ENCODE measurements around the gene PGBD4.
"Not testable (repeated sequence)": the region's sequence is repeated elsewhere in the genome, so short reads cannot be mapped to it uniquely, and the experiment has no call there.

Gene PGBD4

DNA sequence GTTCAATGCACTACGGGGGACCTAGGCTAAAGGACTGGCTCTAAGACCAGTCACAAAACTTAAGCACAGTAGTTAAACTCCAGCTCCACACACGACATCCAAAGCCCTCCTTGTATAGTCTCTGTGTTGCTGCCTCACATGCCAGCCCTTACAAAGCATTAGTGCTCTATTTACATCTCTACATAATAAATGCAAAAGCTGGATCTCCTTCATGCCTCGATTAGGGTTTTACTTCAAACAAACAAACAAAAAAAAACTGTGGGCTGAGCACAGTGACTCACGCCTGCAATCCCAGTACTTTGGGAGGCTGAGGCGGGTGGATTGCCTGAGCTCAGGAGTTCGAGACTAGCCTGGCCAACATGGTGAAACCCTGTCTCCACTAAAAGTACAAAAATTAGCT, 9.6 kb downstream of the PGBD4 start:
- DNase-seq: no peak

DNA sequence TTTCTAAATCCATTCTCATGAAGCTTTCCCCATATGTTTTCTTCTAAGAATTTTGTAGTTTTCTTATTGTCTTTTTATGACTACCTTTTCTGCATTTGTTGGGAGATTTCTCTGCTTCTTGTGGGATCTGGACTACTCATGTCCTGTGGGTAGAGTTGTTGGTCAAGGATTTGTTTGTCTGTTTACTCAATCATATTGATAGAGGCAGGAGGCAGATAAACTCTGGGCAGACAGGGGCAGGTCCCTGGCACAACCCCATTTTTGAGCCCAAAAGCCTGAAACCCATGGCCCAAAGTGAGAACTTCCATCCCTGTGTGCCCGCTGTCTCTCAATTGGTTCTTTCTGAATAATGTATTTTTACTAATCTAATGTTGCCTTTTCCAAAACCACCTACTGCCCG, 12.3 kb downstream of the PGBD4 start:
- no peak for DNase-seq

DNA sequence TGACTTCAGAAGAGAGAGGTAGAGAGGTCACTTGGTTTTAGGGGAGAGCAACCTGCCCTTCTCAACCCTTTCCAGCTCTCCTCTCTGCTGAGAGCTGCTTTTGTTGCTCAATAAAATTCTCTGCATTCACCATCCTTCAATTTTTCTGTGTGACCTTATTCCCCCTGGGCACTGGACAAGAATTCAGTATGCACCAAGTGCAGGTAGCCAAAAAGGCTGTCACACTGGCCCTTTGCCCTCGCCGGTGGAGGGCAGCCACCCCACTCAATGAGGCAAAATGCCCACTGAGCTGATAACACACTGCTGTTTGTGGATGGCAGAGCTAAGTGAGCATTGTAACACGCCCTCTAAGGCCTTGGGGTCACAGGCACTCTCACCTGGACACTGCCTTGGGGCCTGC, 12.9 kb downstream of the PGBD4 start:
- no peak for DNase-seq

DNA sequence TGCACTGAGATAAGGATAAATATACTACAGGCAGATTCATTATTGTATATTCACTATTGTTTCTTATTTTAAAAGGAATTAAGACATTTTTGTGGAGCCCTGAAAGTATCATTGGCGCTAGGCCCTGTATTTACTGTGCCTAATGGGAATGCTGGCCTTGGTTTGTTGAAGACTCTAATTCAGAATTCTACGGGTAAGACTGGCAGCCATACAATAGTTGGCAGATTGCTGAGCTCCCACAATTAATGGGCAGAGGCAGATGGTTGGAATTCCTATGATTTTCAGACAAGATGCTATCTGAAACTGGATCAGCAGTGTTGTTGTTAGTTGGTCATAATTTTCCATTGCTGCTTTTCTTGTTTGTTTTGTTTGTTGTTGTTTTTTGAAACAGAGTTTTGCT, 14.7 kb downstream of the PGBD4 start:
- no peak for DNase-seq

DNA sequence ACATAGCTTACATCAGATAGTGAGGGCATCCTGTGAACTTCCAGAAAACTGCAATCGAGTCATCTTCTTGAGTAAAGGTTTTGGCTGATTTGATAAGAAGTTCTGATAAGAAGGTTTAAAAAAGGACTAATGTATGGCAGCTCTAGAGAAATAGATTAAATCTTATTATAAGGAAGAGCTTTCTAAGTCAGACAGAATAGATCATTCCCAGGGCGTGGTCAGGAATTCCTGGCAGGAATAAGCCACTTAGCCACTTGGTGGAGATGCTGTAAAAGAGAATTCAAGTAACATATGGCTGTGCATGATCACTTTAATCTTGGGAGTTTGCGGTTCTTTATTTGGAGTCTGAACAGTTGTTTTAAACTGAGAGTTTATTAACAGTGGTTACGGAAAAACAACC, 17.4 kb downstream of the PGBD4 start:
- DNase-seq: no peak

DNA sequence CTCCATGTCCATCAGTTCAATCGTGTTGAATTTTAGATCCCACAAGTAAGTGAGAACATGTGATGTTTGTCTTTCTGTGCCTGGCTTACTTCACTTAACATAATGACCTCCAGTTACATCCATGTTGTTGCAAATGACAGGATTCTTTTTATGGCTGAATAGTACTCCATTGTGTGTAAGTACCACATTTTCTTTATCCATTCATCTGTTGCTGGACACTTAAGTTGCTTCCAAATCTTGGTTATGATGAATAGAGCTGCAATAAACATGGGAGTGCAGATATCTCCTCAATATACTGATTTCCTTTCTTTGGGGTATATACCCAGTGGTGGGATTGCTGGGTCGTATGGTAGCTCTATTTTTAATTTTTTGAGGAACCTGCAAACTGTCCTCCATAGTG, 18.5 kb downstream of the PGBD4 start:
- not testable (repeated sequence) for DNase-seq

DNA sequence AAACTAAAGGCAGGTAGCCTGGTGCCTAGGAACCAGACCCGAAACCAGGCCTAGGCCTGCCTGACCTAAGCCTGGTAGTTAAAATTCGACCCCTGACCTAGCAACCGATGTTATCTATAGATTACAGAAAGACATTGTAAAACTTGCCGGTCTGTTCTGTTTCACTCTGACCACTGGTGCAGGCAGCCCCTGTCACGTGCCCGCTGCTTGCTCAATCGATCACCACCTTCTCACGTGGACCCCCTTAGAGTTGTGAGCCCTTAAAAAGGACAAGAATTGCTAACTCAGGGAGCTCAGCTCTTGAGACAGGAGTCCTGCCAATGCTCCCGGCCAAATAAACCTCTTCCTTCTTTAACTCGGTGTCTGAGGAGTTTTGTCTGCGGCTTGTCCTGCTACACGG, 19.9 kb downstream of the PGBD4 start:
- not testable (repeated sequence) for DNase-seq

DNA sequence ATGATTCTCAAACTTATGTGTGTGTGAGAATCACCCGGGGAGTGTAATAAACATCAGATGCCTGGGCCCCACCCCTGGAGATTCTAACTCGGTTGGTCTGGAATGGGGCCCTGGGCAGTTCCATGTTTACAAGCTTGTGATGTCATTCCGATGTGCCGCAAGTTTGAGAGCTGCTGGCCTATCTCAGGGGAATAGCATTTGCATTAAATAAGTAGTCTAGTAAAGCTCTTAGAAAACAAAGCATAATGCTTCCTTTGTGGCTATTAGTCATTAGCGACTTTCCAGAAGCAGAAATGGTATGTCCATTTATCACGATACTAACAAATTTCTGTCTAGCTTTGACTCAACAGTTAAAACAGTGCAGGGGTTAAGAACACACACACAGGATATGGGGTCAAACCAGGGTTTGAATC, 20.9 kb downstream of the PGBD4 start:
- DNase-seq: no peak

DNA sequence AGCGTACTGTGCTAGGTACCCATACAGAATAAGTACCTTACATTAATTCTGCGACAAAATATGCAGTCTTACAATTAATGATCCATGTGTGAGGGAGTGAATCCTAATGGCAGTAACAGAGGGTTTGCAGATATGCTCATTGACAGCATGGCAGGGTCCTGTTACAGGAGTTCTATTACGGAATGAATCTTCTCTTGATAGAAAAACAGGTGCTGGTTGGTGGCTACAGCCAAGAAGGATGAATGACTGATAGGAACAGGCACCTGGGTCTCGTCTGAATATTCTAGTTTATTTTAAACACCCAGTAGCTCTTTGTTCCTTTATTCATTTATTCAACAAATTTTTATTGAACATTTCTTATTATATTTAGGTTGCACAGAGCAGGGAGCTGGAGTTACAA, 22.8 kb downstream of the PGBD4 start:
- DNase-seq: no peak

DNA sequence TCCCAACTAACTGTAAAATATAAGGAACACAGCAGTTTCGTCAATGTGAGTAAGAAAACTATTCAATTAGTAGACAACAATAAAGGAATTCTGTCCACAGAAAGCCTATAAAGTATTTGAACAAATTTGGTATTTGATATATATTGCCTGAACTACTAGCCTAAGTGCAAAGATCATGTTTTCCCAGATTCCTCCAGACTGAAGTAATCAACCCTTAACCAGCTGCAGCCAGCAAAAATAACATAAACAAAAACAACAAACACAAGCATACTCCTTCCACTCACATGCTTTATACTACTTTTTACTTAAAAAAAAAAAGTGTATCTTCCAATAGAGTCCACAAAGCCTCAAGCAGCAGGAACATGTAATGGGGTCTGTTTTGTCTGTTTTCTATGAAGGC, 24.1 kb downstream of the PGBD4 start:
- no peak for DNase-seq

DNA sequence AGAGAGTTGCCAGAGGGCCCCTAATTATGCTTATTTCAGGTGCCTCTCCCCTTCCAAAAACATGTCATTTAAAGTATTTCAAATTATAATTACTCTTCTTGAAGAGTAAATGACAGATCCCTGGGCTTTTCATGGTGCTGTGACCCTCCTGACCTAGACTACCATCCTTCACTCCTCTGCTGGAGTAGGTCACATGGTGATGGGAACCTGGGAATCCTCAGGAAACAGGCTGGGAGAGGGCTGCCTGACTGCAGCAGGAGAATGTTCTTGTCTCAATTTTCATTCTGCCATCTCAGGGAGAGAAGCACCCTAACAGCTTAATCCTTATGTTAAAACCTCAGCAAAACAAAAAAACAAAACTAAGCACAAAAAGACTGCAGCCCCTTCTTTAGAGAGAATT, 24.6 kb downstream of the PGBD4 start:
- DNase-seq: no peak

DNA sequence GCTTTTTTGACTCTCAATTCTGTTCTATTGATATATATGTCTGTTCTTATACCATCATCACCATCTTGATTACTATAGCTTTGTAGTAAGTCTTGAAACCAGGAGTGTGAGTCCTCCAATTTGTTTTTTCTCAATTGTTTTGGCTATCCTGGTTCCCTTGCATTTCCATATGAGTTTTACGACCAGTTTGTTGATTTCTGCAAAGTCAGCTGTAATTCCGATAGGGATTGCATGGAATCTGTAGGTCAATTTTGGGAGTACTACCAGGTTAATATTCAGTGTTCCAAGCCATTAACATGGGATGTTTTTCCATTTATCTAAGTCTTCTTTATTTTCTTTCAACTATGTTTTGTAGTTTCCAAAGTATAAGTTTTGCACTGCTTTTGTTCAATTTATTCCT, 27.0 kb downstream of the PGBD4 start:
- DNase-seq: no peak

DNA sequence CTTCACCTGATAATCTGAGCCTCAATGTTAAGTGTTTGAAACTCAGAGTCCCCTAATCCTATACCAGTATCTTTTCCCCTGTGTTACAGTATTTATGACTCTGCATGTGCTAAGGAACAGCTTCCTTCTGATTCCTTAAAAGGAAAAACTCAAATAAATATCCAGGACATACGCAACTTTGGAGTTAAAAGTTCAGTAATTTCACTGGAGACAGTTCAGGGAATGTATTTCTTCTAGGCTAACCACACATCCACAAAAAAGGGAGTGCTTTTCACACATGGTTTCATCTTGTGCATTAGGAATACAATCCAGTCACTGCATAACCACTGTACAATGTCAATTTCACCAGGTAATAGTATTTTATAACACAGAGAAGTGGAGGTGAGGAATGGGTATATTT, 31.0 kb downstream of the PGBD4 start:
- no peak for DNase-seq

DNA sequence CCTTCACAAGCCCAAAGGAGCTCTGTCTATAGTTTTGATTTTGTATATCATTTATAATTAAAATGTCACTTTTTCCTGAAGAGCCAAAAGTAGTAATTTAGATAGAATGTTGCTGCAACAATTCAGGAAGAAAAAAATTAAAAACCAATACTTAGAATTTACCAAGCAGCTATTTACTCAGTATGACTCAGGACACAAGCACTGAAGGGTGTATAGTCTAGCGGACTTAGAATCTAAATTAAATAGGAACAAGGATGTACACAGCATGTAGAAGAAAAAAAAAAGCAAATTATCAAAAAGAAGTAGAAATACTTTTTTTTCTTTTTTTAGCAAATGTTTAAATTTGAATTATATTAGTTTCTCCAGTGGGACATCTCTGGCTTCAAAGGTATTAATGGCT, 31.6 kb downstream of the PGBD4 start:
- no peak for DNase-seq

DNA sequence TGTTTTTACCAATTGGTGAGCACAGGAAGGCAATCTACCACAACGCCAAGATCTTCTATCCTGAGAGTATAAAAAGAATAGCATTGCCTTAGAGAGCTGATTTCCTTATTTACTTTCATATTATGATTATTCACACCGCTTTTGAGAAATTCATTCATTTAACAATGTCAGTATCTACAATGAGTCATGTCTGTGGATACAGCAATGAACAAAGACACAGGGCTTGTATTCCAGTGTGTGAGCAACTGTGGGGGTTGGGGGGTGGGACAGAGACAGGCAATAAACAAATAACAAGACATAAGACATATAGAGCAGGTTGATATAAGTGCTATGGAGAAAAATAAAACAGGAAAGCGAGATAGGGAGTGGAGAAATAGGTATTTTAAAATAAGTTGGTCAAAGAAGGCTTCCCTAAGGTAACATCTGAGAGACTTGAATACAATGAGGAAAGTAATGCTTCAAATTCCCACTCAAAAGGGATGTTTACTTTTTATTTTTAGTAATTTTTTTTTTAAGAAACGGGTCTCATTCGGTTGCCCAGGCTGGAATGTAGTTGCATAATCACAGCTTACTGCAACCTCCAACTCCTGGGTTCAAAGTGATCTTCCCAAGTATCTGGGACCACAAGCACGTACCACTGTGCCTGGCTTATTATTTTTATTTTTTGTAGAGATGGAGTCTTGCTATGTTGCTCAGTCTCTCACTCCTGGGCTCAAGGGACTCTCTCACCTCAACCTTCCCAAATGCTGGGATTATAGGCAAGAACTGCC, 45.7 kb downstream of the PGBD4 start:
- DNase-seq: no peak

DNA sequence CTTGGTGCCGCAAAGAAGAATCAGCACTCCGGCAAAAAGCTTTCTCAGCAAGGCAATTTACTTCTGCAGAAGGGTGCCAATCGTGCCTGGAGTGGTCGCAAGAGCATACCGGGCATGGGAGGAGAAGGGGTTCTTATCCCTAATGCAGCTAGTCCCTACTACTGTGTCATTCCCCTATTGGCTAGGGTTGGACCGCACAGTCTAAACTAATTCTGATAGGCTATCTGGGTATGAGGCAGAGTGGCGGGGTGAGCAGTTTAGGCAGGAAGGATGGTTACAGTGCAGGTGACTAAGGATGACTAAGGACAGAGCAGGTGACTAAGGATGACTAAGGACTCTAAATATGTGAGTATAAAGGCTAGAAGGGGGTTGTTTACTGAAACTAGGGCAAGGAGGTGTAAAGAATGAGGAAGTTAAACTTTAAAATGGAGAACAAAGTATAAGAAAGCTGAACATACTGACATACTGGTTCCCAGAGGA, 52.9 kb downstream of the PGBD4 start:
- no peak for DNase-seq

DNA sequence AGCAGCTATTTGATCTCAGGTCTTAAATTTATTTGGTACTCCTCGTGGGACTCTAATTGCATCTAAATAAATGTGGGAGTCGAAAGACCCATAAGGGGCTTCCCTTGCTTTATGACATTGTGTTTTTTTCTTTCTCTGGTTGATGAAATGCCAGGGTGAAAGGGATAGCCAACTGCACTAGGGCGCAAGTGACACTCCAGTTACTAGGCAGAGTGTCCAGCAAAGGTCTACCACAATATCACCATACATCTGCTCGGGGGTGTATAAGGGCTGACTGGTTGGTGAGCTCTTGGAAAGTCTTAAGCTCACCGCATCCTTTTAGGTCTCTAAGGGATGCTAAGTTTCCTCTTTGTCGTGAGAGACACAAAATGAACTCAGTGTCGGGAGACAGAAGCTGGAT, 54.0 kb downstream of the PGBD4 start:
- no peak for DNase-seq

All from hypothalamus (tissue), 51 donors.